Mesothelial cell of epicardium (in vitro differentiated cells): ENCODE results near the gene MTMR6. TPM values are rescaled to one million over a fixed set of nuclear protein-coding genes. Genes with fewer than 3 reads are reported as not detected.
A peak's percentile ranks its signal among the peaks of the same experiment; 100 is the strongest.
"Not testable (repeated sequence)": the region's sequence is repeated elsewhere in the genome, so short reads cannot be mapped to it uniquely, and the experiment has no call there.

ENCODE experiments used
- DNase-seq, 2 experiments: peaks; one replicate each; pipeline ENCODE4 v3.0.0; 2021; ENCODE audit warnings: low spot score in 2 of 2; ENCODE audit not compliant: unreplicated experiment in 2 of 2
- H3K27ac Mint-ChIP-seq: 2 replicates; pipeline ENCODE4 v1.8.0; 2021; ENCODE audit warnings: mixed read lengths
- H3K27me3 Mint-ChIP-seq: 2 replicates; pipeline ENCODE4 v1.8.0; 2021; ENCODE audit warnings: low read depth, mixed read lengths
- H3K36me3 Mint-ChIP-seq: 2 replicates; pipeline ENCODE4 v1.8.0; 2021; ENCODE audit warnings: mixed read lengths
- H3K4me1 Mint-ChIP-seq: 2 replicates; pipeline ENCODE4 v1.8.0; 2021; ENCODE audit warnings: mixed read lengths
- H3K4me3 Mint-ChIP-seq: 2 replicates; pipeline ENCODE4 v1.8.0; 2021; ENCODE audit warnings: mild to moderate bottlenecking, moderate library complexity, mixed read lengths
- H3K9me3 Mint-ChIP-seq: 2 replicates; pipeline ENCODE4 v1.8.0; 2021; ENCODE audit warnings: mixed read lengths
- CTCF ChIP-seq: fragments of 200-600 bp; sonication (generic); IDR thresholded peaks from one replicate; pipeline ENCODE4 v1.5.0; 2021; ENCODE audit warnings: antibody characterized with exemption; ENCODE audit not compliant: unreplicated experiment
- total RNA-seq: library from RNA; stranded (reverse); gene quantifications from 3 replicates; pipeline ENCODE4 v1.2.1, GENCODE V29; 2021

MTMR6 gene
- total RNA-seq, 1 donor from 2014 or later, result 11.0 TPM

DNA sequence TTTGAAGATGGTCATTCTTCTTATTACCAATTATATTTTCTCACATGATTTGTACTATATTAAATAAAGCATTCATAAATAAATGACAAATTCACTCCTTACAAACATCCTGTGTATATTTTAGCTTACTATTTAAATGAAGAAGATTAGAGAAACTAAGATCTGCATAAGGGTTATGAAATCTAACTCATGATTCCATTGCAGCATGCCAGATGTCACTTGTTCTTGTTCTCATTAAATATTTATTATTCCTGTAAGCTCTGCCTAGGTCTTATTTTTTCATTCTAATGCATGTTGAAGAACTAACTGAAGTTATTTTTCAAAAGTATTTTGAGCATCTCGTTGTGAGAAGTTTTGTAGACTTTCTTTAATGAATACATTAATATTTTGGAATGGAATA lies 32.5 kb upstream of the MTMR6 start:
- no peak overlapping the region for H3K4me3 Mint-ChIP-seq
- TF ChIP-seq CTCF, result no peak
- H3K9me3 Mint-ChIP-seq, result no peaks in the 10 kb centered on the region
- DNase-seq, result no peak
- H3K36me3 Mint-ChIP-seq, result peaks cover 21% of the 10 kb centered on the region
- no peak overlapping the region for H3K27ac Mint-ChIP-seq
- H3K27me3 Mint-ChIP-seq, result no peaks in the 10 kb centered on the region
- peaks cover 2% of the 10 kb centered on the region for H3K4me1 Mint-ChIP-seq

DNA sequence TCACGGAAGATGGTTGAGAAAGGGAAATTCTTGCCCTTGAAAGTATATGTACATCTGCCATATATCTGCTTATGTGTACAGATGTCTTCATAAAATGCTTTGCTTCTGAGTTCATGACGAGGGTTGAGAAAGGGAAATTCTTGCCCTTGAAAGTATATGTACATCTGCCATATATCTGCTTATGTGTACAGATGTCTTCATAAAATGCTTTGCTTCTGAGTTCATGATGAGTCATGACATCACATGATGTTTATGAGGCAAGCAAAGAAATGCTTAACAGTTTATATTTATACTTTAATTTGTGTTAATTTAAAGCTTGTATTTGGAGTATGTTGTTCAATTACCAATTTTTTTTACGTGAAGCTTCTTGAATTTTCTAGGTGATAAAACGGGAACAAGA lies 31.7 kb upstream of the MTMR6 start:
- H3K36me3 Mint-ChIP-seq, result peaks cover 22% of the 10 kb centered on the region
- H3K27me3 Mint-ChIP-seq, H3K27ac Mint-ChIP-seq, H3K4me1 Mint-ChIP-seq, DNase-seq, H3K4me3 Mint-ChIP-seq, H3K9me3 Mint-ChIP-seq: not testable (repeated sequence)

DNA sequence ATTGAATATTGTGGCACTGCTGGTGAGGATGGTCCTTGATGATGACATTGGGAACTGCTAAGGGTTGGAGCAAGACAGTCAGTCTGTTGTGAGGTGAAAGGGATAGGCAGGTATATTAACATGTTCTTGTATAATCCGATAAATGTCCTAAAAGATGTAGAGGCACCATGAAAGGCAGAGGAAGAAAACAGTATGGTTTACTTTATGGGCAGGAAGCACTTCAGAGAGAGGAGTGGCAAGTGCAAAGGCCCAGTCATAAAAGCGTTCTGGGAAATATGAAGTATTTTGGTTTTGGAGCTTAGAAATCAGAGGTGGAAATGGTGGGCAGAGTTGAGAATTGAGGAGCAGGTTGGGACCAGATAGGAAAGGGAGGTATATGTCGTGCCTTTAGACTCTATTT lies 23.6 kb upstream of the MTMR6 start:
- H3K36me3 Mint-ChIP-seq, result peaks cover 39% of the 10 kb centered on the region
- no peaks in the 10 kb centered on the region for H3K4me1 Mint-ChIP-seq
- H3K4me3 Mint-ChIP-seq, result no peak overlapping the region
- H3K27me3 Mint-ChIP-seq, result no peaks in the 10 kb centered on the region
- no peak overlapping the region for H3K27ac Mint-ChIP-seq
- no peak for TF ChIP-seq CTCF
- no peaks in the 10 kb centered on the region for H3K9me3 Mint-ChIP-seq
- DNase-seq, result no peak

GRCh38 chr13:25306671-25307464 lies 19.6 kb upstream of the MTMR6 start:
- H3K4me3 Mint-ChIP-seq, result no peak overlapping the region
- no peaks in the 10 kb centered on the region for H3K27me3 Mint-ChIP-seq
- H3K4me1 Mint-ChIP-seq, result peaks cover 20% of the 10 kb centered on the region
- no peaks in the 10 kb centered on the region for H3K9me3 Mint-ChIP-seq
- H3K36me3 Mint-ChIP-seq, result peaks cover 30% of the 10 kb centered on the region
- TF ChIP-seq CTCF, result no peak
- no peak for DNase-seq
- H3K27ac Mint-ChIP-seq, result peak overlapping the region; percentile 40

- Mint-ChIP-seq H3K4me1 (peaks cover 24% of the 10 kb centered on the region), H3K4me3 (peak overlapping the region; percentile 91), H3K9me3 (peaks cover 4% of the 10 kb centered on the region), H3K36me3 (peaks cover 9% of the 10 kb centered on the region), H3K27ac (peak overlapping the region; percentile 94), H3K27me3 (peaks cover 18% of the 10 kb centered on the region)
- TF ChIP-seq CTCF, result no peak
- no peak for DNase-seq
Observed at GRCh38 chr13:25302121-25302520, 14.8 kb upstream of the MTMR6 start.

DNA sequence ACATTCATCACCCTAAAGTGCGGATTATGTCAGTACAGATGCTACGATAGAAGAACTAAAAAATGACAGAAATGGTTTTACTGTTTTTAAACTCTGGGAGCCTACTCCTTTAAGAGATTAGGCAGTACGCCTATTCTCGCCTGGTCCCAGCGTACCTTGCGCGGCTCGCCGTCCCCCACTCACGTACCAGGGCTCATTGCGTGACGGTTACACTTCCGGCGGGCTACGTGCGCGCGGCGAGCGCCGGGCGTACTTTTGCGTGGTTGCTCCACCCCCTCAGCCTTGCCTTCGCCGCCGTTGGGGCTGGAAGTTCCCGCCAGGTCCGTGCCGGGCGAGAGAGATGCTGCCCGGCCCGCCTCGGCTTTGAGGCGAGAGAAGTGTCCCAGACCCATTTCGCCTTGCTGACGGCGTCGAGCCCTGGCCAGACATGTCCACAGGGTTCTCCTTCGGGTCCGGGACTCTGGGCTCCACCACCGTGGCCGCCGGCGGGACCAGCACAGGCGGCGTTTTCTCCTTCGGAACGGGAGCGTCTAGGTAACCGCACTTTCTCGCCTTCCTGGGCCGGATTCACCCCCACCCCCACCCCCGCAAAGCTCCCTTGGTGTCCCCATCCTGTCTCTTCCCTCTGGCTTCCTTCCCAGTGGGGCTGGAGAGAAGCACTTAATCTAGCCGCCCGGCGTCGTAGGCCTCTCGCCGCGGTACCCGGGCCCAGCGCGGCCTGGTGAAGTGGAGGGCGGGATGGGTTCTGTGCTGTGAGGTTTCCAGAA lies 14.2 kb upstream of the MTMR6 start, which contains the start of gene NUP58:
Gene NUP58, plus strand, starts transcription at position 279 of the 767 bp plus-strand sequence. Its CDS starts 149 bp downstream, at position 428.
- TF ChIP-seq CTCF, result no peak
- H3K27me3 Mint-ChIP-seq, result peaks cover 24% of the 10 kb centered on the region

More for the DNA sequence above, 14.2 kb upstream of the MTMR6 start, which contains the start of gene NUP58:
- H3K36me3 Mint-ChIP-seq, result peaks cover 9% of the 10 kb centered on the region
- peak; percentile 73 to 86 for DNase-seq
- H3K27ac Mint-ChIP-seq, result peak within 1 kb of the TSS; percentile 94
- H3K9me3 Mint-ChIP-seq, result peaks cover 4% of the 10 kb centered on the region
- H3K4me3 Mint-ChIP-seq, result peak within 1 kb of the TSS; percentile 91
- H3K4me1 Mint-ChIP-seq, result peaks cover 24% of the 10 kb centered on the region
